Endothelial cell of umbilical vein (primary cell): ENCODE results near the gene PTTG1IP. TPM values are rescaled to one million over a fixed set of nuclear protein-coding genes. Genes with fewer than 3 reads are reported as not detected.
A peak's percentile ranks its signal among the peaks of the same experiment; 100 is the strongest.

Experiments
- BruUV-seq: library from RNA; stranded (reverse); fragments of 400-500 nt; replicated peaks from 2 replicates; lab custom pipeline; 2021; lab: Mats Ljungman, UMichigan
- CTCF ChIA-PET: fragments of 300-600, 350-600 bp; sonication (Branson Sonifier 250); formaldehyde crosslinking; loops from one replicate; lab custom pipeline; 2021; ENCODE audit warnings: antibody characterized with exemption, inconsistent platforms; lab: Charles Lee
- POLR2A ChIA-PET: fragments of 300-600, 350-600 bp; sonication (Branson Sonifier 250); formaldehyde crosslinking; loops from one replicate; lab custom pipeline; 2021; ENCODE audit warnings: antibody characterized with exemption, inconsistent platforms; lab: Charles Lee
- DNase-seq: peaks from one replicate; pipeline ENCODE4 v3.0.0-alpha.2; 2011; ENCODE audit warnings: low read depth, low spot score
- FAIRE-seq: peaks from 2 replicates; lab custom pipeline; 2011; peaks lifted over from hg19 to GRCh38; lab: Jason Lieb, UNC
- H2AFZ ChIP-seq: 2 replicates; pipeline ENCODE4 v1.6.0; 2012; ENCODE audit warnings: low read depth, low read length, control low read depth, inconsistent platforms
- H3K27ac ChIP-seq: 2 replicates; pipeline ENCODE4 v1.5.1; 2011; ENCODE audit warnings: low read depth, mild to moderate bottlenecking, control low read depth, low read length, moderate library complexity; ENCODE audit not compliant: insufficient read depth
- H3K27me3 ChIP-seq, 2 experiments: 2 replicates each; pipeline versions ENCODE4 v1.6.0 to v1.6.1; 2011; ENCODE audit warnings: low read length in 2 of 2, mixed read lengths in 1 of 2; ENCODE audit not compliant: control insufficient read depth in 2 of 2, insufficient read depth in 2 of 2
- H3K36me3 ChIP-seq, 2 experiments: 2 replicates in 1 of 2; 3 replicates in 1 of 2; pipeline ENCODE4 v1.5.1; 2011; ENCODE audit warnings: low read length in 2 of 2, mild to moderate bottlenecking in 1 of 2, moderate library complexity in 1 of 2; ENCODE audit not compliant: control insufficient read depth in 2 of 2, insufficient read depth in 2 of 2; ENCODE audit errors: extremely low read depth in 1 of 2
- H3K4me1 ChIP-seq: 3 replicates; pipeline ENCODE4 v1.5.1; 2011; ENCODE audit warnings: mild to moderate bottlenecking, low read length; ENCODE audit not compliant: control insufficient read depth, insufficient read depth; ENCODE audit errors: extremely low read depth
- H3K4me2 ChIP-seq: 2 replicates; pipeline ENCODE4 v1.6.1; 2011; ENCODE audit warnings: low read length, control low read depth, mixed read lengths; ENCODE audit not compliant: insufficient read depth
- H3K4me3 ChIP-seq, 3 experiments: fragments of 200-600 bp in 1 of 3; sonication (generic), shearing (Covaris generic) in 1 of 3; replicated peaks in 1 of 3; 2 replicates each; pipeline ENCODE4 v1.5.1; 2011 to 2016; ENCODE audit warnings: control low read depth in 3 of 3, low read length in 3 of 3, mild to moderate bottlenecking in 2 of 3, inconsistent platforms in 1 of 3, low read depth in 1 of 3, moderate library complexity in 1 of 3; ENCODE audit not compliant: insufficient read depth in 1 of 3
- H3K79me2 ChIP-seq: 2 replicates; pipeline ENCODE4 v1.6.0; 2012; ENCODE audit warnings: low read length, inconsistent platforms; ENCODE audit not compliant: control insufficient read depth, insufficient read depth
- H3K9ac ChIP-seq: replicated peaks from 2 replicates; pipeline ENCODE3; 2011; ENCODE audit warnings: low read length, control low read depth; ENCODE audit not compliant: insufficient read depth; ENCODE audit errors: extremely low read depth
- H3K9me1 ChIP-seq: replicated peaks from 3 replicates; pipeline ENCODE4 v1.6.0; 2011; ENCODE audit warnings: mild to moderate bottlenecking, low read length; ENCODE audit not compliant: control insufficient read depth, insufficient read depth; ENCODE audit errors: extremely low read depth
- H3K9me3 ChIP-seq: replicated peaks from 2 replicates; pipeline ENCODE4 v1.5.1; 2012; ENCODE audit warnings: low read length, inconsistent platforms; ENCODE audit not compliant: control insufficient read depth, insufficient read depth
- H4K20me1 ChIP-seq: replicated peaks from 2 replicates; pipeline ENCODE3; 2011; ENCODE audit warnings: mild to moderate bottlenecking, low read length; ENCODE audit not compliant: control insufficient read depth, insufficient read depth; ENCODE audit errors: extremely low read depth
- EZH2 ChIP-seq: IDR thresholded peaks from 2 replicates; pipeline ENCODE4 v1.6.1; 2012; ENCODE audit warnings: borderline replicate concordance, low read depth, mild to moderate bottlenecking, moderate library complexity, low read length, inconsistent platforms; ENCODE audit not compliant: severe bottlenecking
- FOS ChIP-seq: IDR thresholded peaks from 2 replicates; pipeline ENCODE4 v1.6.1; 2011; ENCODE audit warnings: mild to moderate bottlenecking, low read length, moderate library complexity, borderline replicate concordance; ENCODE audit not compliant: insufficient read depth
- GATA2 ChIP-seq: IDR thresholded peaks from 2 replicates; pipeline ENCODE4 v1.7.0; 2011; ENCODE audit warnings: low read depth, mild to moderate bottlenecking, moderate library complexity, mixed read lengths, low read length; ENCODE audit not compliant: insufficient read length, insufficient read depth
- JUN ChIP-seq: IDR thresholded peaks from 2 replicates; pipeline ENCODE4 v1.6.1; 2011; ENCODE audit warnings: borderline replicate concordance, low read depth; ENCODE audit not compliant: insufficient read length, insufficient read depth
- MYC ChIP-seq: IDR thresholded peaks from one replicate; pipeline ENCODE4 v1.6.1; 2011; ENCODE audit warnings: mild to moderate bottlenecking, low read depth, low read length
- POLR2A ChIP-seq: IDR thresholded peaks from 2 replicates; pipeline ENCODE4 v1.6.1; 2012; ENCODE audit warnings: low read depth, mild to moderate bottlenecking, control low read depth, low read length
- POLR2AphosphoS5 ChIP-seq: IDR thresholded peaks from 2 replicates; pipeline ENCODE4 v1.6.1; 2012; ENCODE audit warnings: low read depth, mild to moderate bottlenecking, control low read depth, low read length, moderate library complexity; ENCODE audit not compliant: insufficient read depth
- dilution Hi-C: fragments of 300-500 bp; cut with MboI; formaldehyde crosslinking; loops from one replicate; pipeline ENCODE4 v1.15.0; 2019; ENCODE audit warnings: low sequenced_read_pairs; ENCODE audit not compliant: extremely low pct_ligation_motif_present
- intact Hi-C: fragments of 100-400 bp; cut with micrococcal nuclease; formaldehyde crosslinking; loops from one replicate; pipeline ENCODE4 v1.10.0; 2022
- polyA plus RNA-seq, 4 experiments: library from polyadenylated mRNA; depleted of rRNA in 3 of 4; stranded (reverse) in 3 of 4; unstranded in 1 of 4; fragments of >200 nt; gene quantifications; 2 replicates each; pipeline versions ENCODE4 v1.2.1 to v1.2.3, GENCODE V29; 2011 to 2012; ENCODE audit warnings: missing spikeins in 1 of 4
- total RNA-seq: library from RNA; stranded (reverse); gene quantifications from 2 replicates; pipeline ENCODE4 v1.2.3, GENCODE V29; 2021
- TF ChIP-seq, protein P1 (sequence below), 2 donors: IDR thresholded peaks; 1 replicate in 1 of 2; 2 replicates in 1 of 2; pipeline ENCODE4 v1.5.1; 2011; ENCODE audit warnings: low read length in 2 of 2, mild to moderate bottlenecking in 2 of 2, moderate library complexity in 2 of 2, control low read depth in 1 of 2, inconsistent platforms in 1 of 2, low read depth in 1 of 2; ENCODE audit not compliant: insufficient read depth in 1 of 2; ENCODE audit errors: extremely low read depth in 1 of 2
- TF ChIP-seq, protein P2 (sequence below): IDR thresholded peaks from 2 replicates; pipeline ENCODE4 v1.6.1; 2011; ENCODE audit not compliant: insufficient read depth, insufficient read length

PTTG1IP gene
- total and polyA plus RNA-seq, 2 donors (not counting 3 experiments of a cell fraction or from before 2014, with no cell fraction given) = 342 to 415 TPM

DNA sequence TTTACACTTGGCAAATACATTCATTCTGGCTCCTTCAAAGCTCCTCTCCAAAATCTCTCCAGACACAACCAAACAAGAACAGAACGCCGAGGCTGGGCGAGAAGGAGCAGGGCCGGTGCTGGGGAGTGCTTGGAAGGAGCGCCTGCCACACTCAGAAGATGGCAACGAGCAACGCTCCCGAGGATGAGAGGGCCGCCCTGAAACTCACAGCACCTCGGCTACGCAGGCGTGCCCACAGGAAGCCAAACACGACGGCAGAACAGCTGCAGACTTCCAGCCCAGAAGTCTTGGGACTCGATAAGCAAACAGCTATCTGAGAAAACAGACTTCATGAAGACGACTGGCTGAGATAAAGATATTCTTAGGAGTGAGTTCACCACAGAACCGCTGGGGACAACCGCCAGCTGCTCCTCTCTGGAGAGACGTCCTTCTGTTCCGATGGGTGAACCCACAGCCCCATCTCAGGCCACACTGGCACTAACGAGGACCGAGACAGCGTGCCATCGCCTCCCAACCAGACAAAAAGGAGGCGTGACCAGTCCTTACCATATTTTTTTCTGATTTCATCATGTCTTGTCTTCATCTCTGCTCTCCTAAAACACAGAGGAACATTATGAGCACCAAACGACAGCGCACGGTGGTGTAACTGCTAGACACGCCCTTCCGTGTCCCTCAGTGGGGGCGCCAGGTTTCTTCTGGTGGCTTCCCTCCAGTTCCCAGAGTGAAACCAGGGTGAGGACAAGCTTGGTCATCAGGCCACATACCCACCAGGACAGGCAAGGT lies 18.6 kb downstream of the PTTG1IP start:
- dilution Hi-C loops (no loop called here), intact Hi-C loops (no loop called here)
- H3K27me3 ChIP-seq = no peaks in the 10 kb centered on the region
- peaks cover 42 to 68% of the 10 kb centered on the region in 2 experiments for H3K36me3 ChIP-seq
- peaks cover 7% of the 10 kb centered on the region for H4K20me1 ChIP-seq
- no TSS peak for BruUV-seq
- H3K79me2 ChIP-seq = peaks cover 74% of the 10 kb centered on the region
- no peak overlapping the region for H3K27ac ChIP-seq
- H3K9me1 ChIP-seq = no peaks in the 10 kb centered on the region
- H3K9me3 ChIP-seq = no peaks in the 10 kb centered on the region
- no peak overlapping the region for H3K4me3 ChIP-seq
- FAIRE-seq = peak; percentile 8
- ChIA-PET POLR2A (no interaction called here), CTCF (no interaction called here)
- H3K4me2 ChIP-seq = no peak overlapping the region
- H3K9ac ChIP-seq = no peak overlapping the region
- no peaks in the 10 kb centered on the region for H3K4me1 ChIP-seq
- DNase-seq = no peak
- H2AFZ ChIP-seq = no peak overlapping the region
- TF ChIP-seq, protein P1, sequence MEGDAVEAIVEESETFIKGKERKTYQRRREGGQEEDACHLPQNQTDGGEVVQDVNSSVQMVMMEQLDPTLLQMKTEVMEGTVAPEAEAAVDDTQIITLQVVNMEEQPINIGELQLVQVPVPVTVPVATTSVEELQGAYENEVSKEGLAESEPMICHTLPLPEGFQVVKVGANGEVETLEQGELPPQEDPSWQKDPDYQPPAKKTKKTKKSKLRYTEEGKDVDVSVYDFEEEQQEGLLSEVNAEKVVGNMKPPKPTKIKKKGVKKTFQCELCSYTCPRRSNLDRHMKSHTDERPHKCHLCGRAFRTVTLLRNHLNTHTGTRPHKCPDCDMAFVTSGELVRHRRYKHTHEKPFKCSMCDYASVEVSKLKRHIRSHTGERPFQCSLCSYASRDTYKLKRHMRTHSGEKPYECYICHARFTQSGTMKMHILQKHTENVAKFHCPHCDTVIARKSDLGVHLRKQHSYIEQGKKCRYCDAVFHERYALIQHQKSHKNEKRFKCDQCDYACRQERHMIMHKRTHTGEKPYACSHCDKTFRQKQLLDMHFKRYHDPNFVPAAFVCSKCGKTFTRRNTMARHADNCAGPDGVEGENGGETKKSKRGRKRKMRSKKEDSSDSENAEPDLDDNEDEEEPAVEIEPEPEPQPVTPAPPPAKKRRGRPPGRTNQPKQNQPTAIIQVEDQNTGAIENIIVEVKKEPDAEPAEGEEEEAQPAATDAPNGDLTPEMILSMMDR (IDR thresholded peaks at IDR 0.05; ENCODE audit: extremely low read depth in 1 of 2, insufficient read depth in 1 of 2, low read depth in 1 of 2, low read length in 2 of 2) = no peak
- no peak for TF ChIP-seq POLR2AphosphoS5
- no peak for TF ChIP-seq JUN
- no peak for TF ChIP-seq EZH2
- no peak for TF ChIP-seq MYC
- no peak for TF ChIP-seq FOS
- no peak for TF ChIP-seq POLR2A
- no peak for TF ChIP-seq GATA2
- TF ChIP-seq, protein P2, sequence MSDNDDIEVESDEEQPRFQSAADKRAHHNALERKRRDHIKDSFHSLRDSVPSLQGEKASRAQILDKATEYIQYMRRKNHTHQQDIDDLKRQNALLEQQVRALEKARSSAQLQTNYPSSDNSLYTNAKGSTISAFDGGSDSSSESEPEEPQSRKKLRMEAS = no peak
